ENCODE measurements around the gene RHOB. TPM values are rescaled to one million over a fixed set of nuclear protein-coding genes. Genes with fewer than 3 reads are reported as not detected.

The RHOB gene
- total and polyA plus RNA-seq, 2 of the 13 experiments (the other 11 are each of a cell fraction or from before 2014, with no cell fraction given): 192 to 268 TPM

- TF ChIP-seq ZFP91 (CRISPR knock-in tag; IDR thresholded peaks at IDR 0.05; ENCODE audit: borderline replicate concordance) (peak; percentile 49; the same call in 1 of the 2 replicates), ZNF17 (CRISPR knock-in tag; IDR thresholded peaks at IDR 0.05) (no peak), MAFF (IDR thresholded peaks at IDR 0.05; ENCODE audit: low read depth, low read length) (peak; percentile 94), RAD21 (CRISPR knock-in tag; IDR thresholded peaks at IDR 0.05) (no peak; the same call in 1 of the 2 replicates), JDP2 (CRISPR knock-in tag; IDR thresholded peaks at IDR 0.05; ENCODE audit: borderline replicate concordance) (no peak), GTF2F1 (IDR thresholded peaks at IDR 0.05; ENCODE audit: low read length) (no peak), KMT2B (CRISPR knock-in tag; IDR thresholded peaks at IDR 0.05) (peak; percentile 57), NR2F1 (CRISPR knock-in tag; IDR thresholded peaks at IDR 0.05) (peak in 1 of 2 experiments; percentile 65; a peak in 2 of 4 replicates), HOXA3 (CRISPR knock-in tag; IDR thresholded peaks at IDR 0.05) (no peak), DNMT3B (CRISPR knock-in tag; conservative IDR thresholded peaks at IDR 0.05) (peak; percentile 29; the same call in 1 of the 2 replicates), ZNF430 (CRISPR knock-in tag; IDR thresholded peaks at IDR 0.05) (peak; percentile 59; the same call in 1 of the 2 replicates), ZNF512B (CRISPR knock-in tag; IDR thresholded peaks at IDR 0.05; ENCODE audit: borderline replicate concordance) (no peak), ZNF263 (CRISPR knock-in tag; IDR thresholded peaks at IDR 0.05) (peak; percentile 77), HNRNPL (IDR thresholded peaks at IDR 0.05; ENCODE audit: low read depth, low read length) (no peak), ZNF616 (CRISPR knock-in tag; IDR thresholded peaks at IDR 0.05; ENCODE audit: low read depth) (peak; percentile 78; the same call in 1 of the 2 replicates)
- TF ChIP-seq, protein P1, sequence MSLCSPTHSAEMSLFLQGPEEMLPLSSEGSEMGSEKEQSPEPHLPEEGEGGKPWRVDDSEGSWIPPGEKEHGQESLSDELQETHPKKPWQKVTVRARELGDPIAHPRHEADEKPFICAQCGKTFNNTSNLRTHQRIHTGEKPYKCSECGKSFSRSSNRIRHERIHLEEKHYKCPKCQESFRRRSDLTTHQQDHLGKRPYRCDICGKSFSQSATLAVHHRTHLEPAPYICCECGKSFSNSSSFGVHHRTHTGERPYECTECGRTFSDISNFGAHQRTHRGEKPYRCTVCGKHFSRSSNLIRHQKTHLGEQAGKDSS (CRISPR knock-in tag; IDR thresholded peaks at IDR 0.05; ENCODE audit: borderline replicate concordance, low read depth): 0 out of 2 replicates have a peak, but pooled peaks have one; percentile 12
- TF ChIP-seq, protein P2, sequence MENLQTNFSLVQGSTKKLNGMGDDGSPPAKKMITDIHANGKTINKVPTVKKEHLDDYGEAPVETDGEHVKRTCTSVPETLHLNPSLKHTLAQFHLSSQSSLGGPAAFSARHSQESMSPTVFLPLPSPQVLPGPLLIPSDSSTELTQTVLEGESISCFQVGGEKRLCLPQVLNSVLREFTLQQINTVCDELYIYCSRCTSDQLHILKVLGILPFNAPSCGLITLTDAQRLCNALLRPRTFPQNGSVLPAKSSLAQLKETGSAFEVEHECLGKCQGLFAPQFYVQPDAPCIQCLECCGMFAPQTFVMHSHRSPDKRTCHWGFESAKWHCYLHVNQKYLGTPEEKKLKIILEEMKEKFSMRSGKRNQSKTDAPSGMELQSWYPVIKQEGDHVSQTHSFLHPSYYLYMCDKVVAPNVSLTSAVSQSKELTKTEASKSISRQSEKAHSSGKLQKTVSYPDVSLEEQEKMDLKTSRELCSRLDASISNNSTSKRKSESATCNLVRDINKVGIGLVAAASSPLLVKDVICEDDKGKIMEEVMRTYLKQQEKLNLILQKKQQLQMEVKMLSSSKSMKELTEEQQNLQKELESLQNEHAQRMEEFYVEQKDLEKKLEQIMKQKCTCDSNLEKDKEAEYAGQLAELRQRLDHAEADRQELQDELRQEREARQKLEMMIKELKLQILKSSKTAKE (CRISPR knock-in tag; IDR thresholded peaks at IDR 0.05; ENCODE audit: borderline replicate concordance): peak; percentile 57
- TF ChIP-seq, protein P3, sequence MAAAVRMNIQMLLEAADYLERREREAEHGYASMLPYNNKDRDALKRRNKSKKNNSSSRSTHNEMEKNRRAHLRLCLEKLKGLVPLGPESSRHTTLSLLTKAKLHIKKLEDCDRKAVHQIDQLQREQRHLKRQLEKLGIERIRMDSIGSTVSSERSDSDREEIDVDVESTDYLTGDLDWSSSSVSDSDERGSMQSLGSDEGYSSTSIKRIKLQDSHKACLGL (CRISPR knock-in tag; IDR thresholded peaks at IDR 0.05): no peak
- TF ChIP-seq, protein P4, sequence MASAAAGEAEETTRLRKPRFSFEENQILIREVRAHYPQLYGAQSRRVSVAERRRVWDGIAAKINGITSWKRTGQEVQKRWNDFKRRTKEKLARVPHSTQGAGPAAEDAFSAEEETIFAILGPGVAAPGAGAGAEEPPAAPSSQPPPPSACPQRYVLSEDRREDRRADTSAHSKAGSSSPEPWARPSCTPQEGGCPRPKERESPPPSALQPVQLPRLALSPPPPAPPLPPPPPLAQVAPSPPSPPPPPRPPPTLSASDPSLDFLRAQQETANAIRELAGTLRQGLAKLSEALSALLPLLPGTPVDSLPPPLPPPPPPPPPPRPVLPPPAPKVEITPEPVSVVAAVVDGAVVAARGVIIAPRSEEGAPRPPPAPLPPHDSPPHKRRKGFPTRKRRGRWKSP (CRISPR knock-in tag; IDR thresholded peaks at IDR 0.05): no peak
Measured at GRCh38 chr2:20450201-20450999, 3.5 kb downstream of the RHOB start (continued).
